OCI-LY3 (cell line): ENCODE data around the gene GRIK4.

Experiments
- H2AFZ ChIP-seq: fragments of 200-600, 300-600 bp; shearing (Covaris generic); 2 replicates; pipeline ENCODE4 v1.6.0; 2014; ENCODE audit warnings: antibody characterized with exemption, low read depth, low read length
- H3K27ac ChIP-seq: fragments of 200-600, 300-600 bp; sonication (generic); 2 replicates; pipeline ENCODE4 v1.5.1; 2014; ENCODE audit warnings: mild to moderate bottlenecking, low read length, moderate library complexity, mixed read lengths
- H3K27me3 ChIP-seq: fragments of 200-600, 300-600 bp; sonication (generic); 2 replicates; pipeline ENCODE4 v1.6.1; 2014; ENCODE audit warnings: low read depth, low read length, mixed read lengths
- H3K36me3 ChIP-seq: fragments of 200-600, 300-600 bp; sonication (generic); replicated peaks from 2 replicates; pipeline ENCODE3; 2014; ENCODE audit warnings: low read depth, low read length, mixed read lengths
- H3K4me1 ChIP-seq: fragments of 300-600, 200-600 bp; sonication (generic); 2 replicates; pipeline ENCODE4 v1.6.1; 2014; ENCODE audit warnings: low read length, mixed read lengths
- H3K4me2 ChIP-seq: fragments of 200-600, 300-600 bp; sonication (generic); 2 replicates; pipeline ENCODE4 v1.6.1; 2014; ENCODE audit warnings: low read length, mixed read lengths
- H3K4me3 ChIP-seq: fragments of 300-600, 200-600 bp; sonication (generic); 2 replicates; pipeline ENCODE4 v1.5.1; 2014; ENCODE audit warnings: antibody characterized with exemption, mild to moderate bottlenecking, low read length, moderate library complexity
- H3K79me2 ChIP-seq: fragments of 300-600, 200-600 bp; shearing (Covaris generic); 2 replicates; pipeline ENCODE4 v1.6.1; 2014; ENCODE audit warnings: mild to moderate bottlenecking, low read length, mixed read lengths
- H3K9ac ChIP-seq: fragments of 300-600, 200-600 bp; shearing (Covaris generic); 2 replicates; pipeline ENCODE4 v1.6.0; 2014; ENCODE audit warnings: mild to moderate bottlenecking, low read length, moderate library complexity
- H3K9me3 ChIP-seq: fragments of 200-600, 300-600 bp; shearing (Covaris generic); 2 replicates; pipeline ENCODE4 v1.6.1; 2014; ENCODE audit warnings: low read length, mixed read lengths; ENCODE audit not compliant: insufficient read depth
- H4K20me1 ChIP-seq: fragments of 200-600, 300-600 bp; sonication (generic); 2 replicates; pipeline ENCODE4 v1.6.1; 2016; ENCODE audit warnings: low read length, mixed read lengths; ENCODE audit not compliant: insufficient read depth
- EZH2phosphoT487 ChIP-seq: fragments of 200-600 bp; shearing (Covaris generic); IDR thresholded peaks from 2 replicates; pipeline ENCODE4 v1.6.1; 2018; ENCODE audit warnings: antibody characterized with exemption, mixed run types, low read depth
- TF ChIP-seq, protein P1 (sequence below): fragments of 200-600, 300-600 bp; sonication (generic); IDR thresholded peaks from 2 replicates; pipeline ENCODE4 v1.5.1; 2014; ENCODE audit warnings: antibody characterized with exemption, low read length, low read depth

The GRIK4 gene

DNA sequence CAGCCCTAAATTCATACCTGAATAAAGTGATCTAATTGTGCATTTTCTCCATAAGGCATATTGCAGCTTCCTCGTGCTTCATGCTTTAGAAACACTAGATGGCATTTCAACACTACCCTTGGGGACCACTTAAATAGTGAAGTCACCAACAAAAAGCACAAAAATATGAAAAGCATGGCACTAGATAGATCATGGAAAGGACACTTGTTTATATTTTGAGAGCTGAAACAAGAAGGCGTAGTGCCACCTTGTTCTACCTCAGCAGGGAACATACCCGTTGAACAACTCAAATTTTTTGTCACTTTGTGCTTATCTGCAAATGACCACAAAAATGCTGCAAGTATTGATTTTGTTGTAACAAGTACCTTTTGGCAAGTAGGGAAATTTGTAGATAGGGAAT, 521.0 kb downstream of the GRIK4 start:
- no peaks in the 10 kb centered on the region for H3K36me3 ChIP-seq
- H3K4me2 ChIP-seq: no peak overlapping the region
- TF ChIP-seq, protein P1, sequence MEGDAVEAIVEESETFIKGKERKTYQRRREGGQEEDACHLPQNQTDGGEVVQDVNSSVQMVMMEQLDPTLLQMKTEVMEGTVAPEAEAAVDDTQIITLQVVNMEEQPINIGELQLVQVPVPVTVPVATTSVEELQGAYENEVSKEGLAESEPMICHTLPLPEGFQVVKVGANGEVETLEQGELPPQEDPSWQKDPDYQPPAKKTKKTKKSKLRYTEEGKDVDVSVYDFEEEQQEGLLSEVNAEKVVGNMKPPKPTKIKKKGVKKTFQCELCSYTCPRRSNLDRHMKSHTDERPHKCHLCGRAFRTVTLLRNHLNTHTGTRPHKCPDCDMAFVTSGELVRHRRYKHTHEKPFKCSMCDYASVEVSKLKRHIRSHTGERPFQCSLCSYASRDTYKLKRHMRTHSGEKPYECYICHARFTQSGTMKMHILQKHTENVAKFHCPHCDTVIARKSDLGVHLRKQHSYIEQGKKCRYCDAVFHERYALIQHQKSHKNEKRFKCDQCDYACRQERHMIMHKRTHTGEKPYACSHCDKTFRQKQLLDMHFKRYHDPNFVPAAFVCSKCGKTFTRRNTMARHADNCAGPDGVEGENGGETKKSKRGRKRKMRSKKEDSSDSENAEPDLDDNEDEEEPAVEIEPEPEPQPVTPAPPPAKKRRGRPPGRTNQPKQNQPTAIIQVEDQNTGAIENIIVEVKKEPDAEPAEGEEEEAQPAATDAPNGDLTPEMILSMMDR: peak; percentile 34
- no peak for TF ChIP-seq EZH2phosphoT487
- H3K27ac ChIP-seq: no peak overlapping the region
- H4K20me1 ChIP-seq: 0 out of 2 replicates have a peak, but pooled peaks cover 3% of the 10 kb centered on the region
- no peak overlapping the region for H3K4me3 ChIP-seq
- H3K4me1 ChIP-seq: peaks cover 10% of the 10 kb centered on the region
- no peaks in the 10 kb centered on the region for H3K9me3 ChIP-seq
- no peak overlapping the region for H3K9ac ChIP-seq
- H3K79me2 ChIP-seq: peaks cover 9% of the 10 kb centered on the region
- H3K27me3 ChIP-seq: no peaks in the 10 kb centered on the region
- H2AFZ ChIP-seq: no peak overlapping the region

DNA sequence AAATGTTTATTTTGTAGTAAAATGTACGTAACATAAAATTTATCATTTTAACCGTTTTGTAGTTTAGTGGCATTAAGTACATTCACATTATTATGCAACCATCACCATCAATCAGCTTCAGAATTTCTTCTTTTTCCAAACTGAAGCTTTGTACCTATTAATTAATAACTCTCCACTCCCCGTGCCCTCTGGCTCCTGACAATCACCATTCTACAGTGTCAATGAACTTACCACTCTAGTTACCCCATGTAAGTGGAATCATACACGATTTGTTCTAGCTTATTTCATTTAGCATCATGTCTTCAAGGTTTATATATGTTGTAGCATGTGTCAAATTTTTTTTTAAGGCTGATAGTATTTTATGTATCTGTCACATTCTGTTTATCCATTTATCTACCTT, 522.1 kb downstream of the GRIK4 start:
- H3K9ac ChIP-seq: no peak overlapping the region
- peaks cover 10% of the 10 kb centered on the region for H3K4me1 ChIP-seq
- H3K4me3 ChIP-seq: no peak overlapping the region
- H3K9me3 ChIP-seq: no peaks in the 10 kb centered on the region
- H4K20me1 ChIP-seq: 0 out of 2 replicates have a peak, but pooled peaks cover 3% of the 10 kb centered on the region
- H3K36me3 ChIP-seq: no peaks in the 10 kb centered on the region
- H3K4me2 ChIP-seq: no peak overlapping the region
- H3K27ac ChIP-seq: no peak overlapping the region
- H3K27me3 ChIP-seq: no peaks in the 10 kb centered on the region
- H3K79me2 ChIP-seq: peaks cover 6% of the 10 kb centered on the region
- no peak overlapping the region for H2AFZ ChIP-seq
- no peak for TF ChIP-seq EZH2phosphoT487
- TF ChIP-seq, protein P1: no peak

DNA sequence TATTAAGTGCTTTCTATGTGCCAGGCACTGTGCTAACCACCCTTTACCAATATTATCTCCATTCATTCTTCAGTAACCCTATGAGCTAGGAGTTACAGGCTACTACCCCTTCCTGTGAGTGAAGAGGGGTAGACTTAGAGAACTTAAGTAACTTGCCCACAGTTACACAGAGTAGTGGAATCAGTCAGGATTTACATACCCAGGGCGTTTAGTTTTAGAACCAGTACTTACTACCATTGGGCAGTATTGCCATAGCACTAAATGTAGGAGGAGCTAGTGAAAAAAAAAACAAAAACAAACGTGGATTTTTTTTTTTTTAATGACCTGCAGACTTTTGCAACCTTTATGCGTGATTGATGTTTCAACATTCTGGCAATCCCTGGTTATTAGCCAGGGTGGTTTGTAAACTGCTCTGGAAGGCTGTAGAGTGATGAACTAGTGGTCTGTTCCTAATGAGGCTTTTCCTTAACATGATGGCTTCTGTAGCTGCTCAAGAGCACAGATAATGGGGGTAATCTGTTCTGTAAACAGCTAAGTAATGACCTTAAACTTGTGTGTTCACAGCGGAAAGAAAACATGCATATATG, 523.7 kb downstream of the GRIK4 start:
- H3K4me2 ChIP-seq: no peak overlapping the region
- no peak overlapping the region for H3K27ac ChIP-seq
- no peak overlapping the region for H3K9ac ChIP-seq
- H3K27me3 ChIP-seq: no peaks in the 10 kb centered on the region
- peaks cover 6% of the 10 kb centered on the region for H3K79me2 ChIP-seq
- no peak overlapping the region for H3K4me3 ChIP-seq
- no peaks in the 10 kb centered on the region for H3K9me3 ChIP-seq
- no peaks in the 10 kb centered on the region for H3K36me3 ChIP-seq
- no peak for TF ChIP-seq EZH2phosphoT487
- TF ChIP-seq, protein P1: no peak
- 0 out of 2 replicates have a peak, but pooled peaks cover 3% of the 10 kb centered on the region for H4K20me1 ChIP-seq
- H3K4me1 ChIP-seq: peaks cover 10% of the 10 kb centered on the region
- H2AFZ ChIP-seq: no peak overlapping the region

DNA sequence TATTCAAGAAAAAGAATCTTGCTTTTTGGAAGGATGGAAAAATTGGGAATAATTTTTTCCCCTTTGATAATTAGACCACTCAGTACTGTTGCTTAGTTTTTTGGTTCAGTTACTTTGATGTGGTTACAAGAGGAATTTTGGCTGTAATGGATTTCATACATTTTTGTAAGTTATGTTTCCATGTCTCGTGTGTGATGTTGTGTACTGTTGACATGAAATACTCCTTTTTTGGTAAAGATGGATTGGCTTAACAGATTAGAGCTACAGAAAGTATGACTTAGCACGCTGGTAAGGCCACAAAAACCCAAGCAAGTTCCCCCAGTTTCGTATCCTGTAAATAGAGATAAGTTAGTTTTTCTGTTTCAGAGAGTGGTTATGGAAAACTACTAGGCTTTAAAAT, 524.2 kb downstream of the GRIK4 start:
- H4K20me1 ChIP-seq: 0 out of 2 replicates have a peak, but pooled peaks cover 3% of the 10 kb centered on the region
- TF ChIP-seq, protein P1: no peak
- TF ChIP-seq EZH2phosphoT487: no peak
- H2AFZ ChIP-seq: no peak overlapping the region
- H3K79me2 ChIP-seq: peaks cover 6% of the 10 kb centered on the region; the same call in 1 of the 2 replicates
- H3K4me2 ChIP-seq: no peak overlapping the region
- no peaks in the 10 kb centered on the region for H3K36me3 ChIP-seq
- H3K9me3 ChIP-seq: no peaks in the 10 kb centered on the region
- H3K4me1 ChIP-seq: peaks cover 10% of the 10 kb centered on the region
- no peak overlapping the region for H3K27ac ChIP-seq
- H3K9ac ChIP-seq: no peak overlapping the region
- H3K27me3 ChIP-seq: no peaks in the 10 kb centered on the region
- H3K4me3 ChIP-seq: no peak overlapping the region
